Activated CD4-positive, alpha-beta T cell treated with anti-CD3 and anti-CD28 coated beads for 48 hours (primary cell): ENCODE data around the gene MBOAT1.

ENCODE experiments used
- DNase-seq: peaks from one replicate; pipeline ENCODE4 v3.0.0-alpha.2; 2020

Gene MBOAT1

DNA sequence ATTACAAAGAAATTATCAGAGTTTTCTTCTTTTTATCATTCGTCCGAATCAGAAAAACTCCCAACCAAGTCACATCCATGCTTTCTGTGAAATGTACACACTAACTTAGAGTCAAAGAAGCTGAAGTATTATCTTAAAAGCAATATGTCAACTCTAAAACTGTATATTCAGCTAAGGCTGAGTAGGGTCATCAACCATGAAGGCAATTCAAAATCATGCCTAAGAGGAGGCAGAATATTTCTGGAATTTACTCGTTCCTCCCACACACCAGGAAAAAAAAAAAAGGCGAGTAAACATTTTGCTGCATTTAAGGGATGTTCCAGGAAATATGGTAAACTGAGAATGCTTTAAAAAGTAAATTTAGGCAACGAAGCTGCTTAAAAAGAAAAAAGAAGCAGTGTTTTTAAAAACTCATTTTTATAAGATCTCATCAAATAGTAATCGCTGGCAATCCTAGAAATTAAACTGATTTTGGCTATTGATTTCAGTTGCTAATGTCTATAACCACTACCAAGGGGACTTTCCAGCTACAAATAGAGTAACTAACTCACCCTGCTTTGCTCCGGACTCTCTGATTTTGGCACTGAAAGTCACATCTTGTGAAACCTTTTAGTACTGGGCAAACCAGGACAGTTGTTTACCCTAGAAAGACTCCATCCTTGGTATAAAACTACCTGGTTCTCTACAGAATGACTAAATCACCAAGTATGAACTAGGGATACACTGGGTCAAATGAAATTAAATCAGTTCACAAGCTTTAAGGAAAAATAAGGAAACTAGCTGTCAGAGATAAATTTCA lies 82.8 kb downstream of the MBOAT1 start:
- no peak for DNase-seq

DNA sequence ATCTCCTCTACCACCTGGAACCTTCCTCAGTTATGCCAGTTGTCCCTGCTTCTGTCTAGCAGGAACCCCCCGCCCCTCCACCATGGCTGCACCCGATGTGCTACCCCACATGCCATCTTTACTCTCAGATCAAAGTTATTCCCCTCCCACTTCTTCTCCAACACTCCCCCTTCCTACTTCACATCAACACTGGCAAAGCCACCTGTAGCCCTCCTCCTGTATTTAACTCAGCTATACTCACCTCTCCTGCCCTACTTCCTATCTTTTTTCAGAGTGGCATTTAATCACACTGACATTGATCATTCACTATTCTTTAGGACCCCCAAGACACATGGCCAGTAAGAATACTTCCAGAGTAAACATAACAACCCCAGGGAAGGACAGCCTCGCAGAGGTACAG lies 84.3 kb downstream of the MBOAT1 start:
- DNase-seq: no peak

DNA sequence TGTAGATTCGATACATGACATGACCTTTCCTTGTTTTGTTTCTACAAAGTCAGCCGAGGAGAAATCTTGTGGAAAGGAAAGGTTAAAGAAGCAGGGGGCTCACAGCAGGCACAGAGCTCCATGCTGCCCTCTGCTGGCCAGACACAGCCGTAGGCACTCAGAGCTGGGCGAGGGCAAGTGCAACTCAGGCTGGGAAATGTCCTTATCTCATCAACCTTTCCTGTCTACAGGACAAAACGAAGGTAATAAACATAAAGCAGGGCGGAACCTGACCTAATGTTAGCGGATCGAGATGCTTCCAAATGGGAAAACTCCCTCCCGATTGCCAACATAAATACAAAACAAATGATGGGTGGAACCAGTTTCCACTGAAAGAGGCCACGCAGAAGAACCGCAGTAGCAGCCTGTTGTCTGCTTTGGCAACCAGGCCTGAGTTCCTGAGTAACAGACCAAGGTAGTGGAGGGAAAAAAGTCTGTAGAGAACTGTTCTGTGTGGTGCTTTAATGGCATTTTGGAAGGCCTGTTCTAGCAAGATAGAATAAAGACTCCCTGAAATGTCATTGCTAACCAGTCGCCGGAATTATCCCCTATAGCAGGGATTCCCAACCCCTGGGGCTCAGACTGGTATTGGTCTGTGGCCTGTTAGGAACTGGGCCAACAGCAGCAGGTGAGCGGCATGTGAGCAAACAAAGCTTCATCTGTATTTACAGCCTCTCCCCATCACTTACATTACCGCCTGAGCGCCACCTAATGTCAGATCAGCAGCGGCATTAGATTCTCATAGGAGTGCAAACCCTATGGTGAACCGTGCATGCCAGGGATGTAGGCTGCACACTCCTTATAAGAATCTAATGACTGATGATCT lies 85.2 kb downstream of the MBOAT1 start:
- peak; percentile 75 for DNase-seq

DNA sequence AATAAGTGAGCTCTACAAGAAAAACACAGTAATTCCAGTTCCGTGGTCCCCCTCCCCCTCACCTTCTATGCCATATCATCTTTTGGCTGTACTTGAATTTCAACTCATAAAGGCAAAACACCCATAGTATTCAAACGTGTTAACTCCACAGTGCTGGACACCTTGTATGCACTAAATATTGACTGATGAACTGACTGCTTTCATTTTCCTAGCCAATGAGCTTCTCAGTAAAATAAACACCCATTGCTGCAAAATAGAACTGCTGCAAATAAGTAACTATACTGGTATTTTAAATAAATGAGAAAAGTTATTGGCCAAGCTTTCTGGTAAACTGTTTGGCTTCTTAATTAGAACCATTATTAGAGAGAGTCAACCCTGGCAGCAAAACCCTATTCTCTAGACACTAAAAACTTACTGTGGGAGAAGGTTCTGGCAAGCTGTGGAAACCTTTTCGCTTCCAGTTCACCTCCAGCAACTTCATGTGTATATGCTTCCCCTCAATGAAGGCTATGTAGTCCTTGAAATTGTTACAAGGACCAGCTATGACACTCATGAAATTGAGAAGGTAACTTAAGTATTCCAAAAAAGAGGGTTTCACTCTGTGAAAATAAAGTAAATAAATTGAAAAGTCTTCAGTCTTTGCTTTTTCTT lies 86.0 kb downstream of the MBOAT1 start:
- no peak for DNase-seq

DNA sequence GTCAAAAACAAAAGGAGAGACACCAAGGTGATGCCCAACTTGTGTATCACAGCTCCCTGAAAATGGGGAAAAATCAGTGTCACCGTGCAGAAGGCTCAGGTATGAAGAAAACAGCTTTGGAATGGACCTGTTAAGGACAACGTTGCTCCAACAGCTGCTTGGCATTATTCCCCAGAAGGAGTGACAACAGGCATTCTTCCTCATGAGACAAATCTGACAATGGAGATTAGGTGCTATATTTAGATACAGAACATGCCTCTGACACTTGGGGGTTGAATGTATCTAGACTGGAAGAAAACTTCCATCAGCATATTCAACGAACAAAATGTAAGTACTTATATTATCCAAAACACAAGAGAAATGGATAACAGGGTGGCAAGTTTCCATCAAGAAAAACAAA lies 87.7 kb downstream of the MBOAT1 start:
- no peak for DNase-seq

DNA sequence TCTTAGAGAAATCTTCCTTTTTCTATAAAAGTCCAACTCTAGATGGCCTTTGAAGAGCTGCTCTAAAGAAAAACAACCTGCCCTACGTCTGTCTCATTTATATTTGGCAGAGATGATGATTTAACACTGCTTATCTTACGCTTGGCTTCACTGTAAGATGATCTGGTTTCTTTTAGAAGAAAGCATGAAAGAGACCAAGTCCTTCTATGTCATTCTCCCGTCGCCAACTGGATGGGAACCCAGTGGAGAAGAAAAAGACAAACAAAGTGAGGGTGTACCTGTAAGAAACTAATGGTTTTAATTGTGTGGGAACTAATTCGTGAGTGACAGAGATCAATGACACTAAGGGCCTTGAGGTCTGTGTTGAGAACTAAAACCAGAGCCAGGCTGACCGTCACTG lies 92.8 kb downstream of the MBOAT1 start:
- DNase-seq: no peak

DNA sequence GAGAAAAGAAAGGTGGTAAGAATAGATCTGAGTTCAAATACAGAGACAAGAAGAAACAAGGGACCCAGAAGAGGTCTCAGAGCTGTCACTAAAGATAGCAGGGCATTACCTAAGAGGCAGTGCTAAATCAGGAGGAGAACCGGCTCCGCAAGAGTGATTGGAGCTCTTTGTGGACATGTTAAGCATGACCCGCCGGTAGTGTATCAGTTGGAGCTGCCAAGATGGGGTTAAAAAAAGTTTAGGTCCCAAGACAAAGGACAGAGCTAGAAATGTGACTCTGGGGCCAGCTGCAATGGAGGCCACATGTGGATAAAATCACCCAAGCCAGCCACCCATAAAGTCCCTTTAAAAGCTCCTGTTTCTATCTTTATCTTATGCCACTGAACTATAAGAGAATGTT lies 93.4 kb downstream of the MBOAT1 start:
- no peak for DNase-seq

DNA sequence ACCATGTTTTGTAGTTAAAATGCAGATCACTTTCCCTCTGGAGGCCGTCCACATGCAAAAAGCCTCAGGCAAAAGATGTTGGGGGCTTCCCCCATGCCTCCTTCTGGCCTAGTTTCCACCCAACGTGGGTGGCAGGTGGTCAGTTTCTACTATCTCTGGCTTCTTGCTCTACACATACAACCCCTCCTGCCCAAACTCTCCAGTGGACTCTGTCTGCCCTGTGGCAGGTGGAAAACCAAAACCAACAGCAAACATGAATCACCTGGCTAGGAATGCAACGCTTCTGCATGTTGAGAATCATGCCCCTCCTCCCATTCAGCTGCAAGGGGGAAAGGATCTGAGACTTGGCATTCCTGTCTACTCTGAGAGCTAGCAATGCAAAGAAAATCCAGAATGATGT lies 94.8 kb downstream of the MBOAT1 start:
- DNase-seq: no peak

DNA sequence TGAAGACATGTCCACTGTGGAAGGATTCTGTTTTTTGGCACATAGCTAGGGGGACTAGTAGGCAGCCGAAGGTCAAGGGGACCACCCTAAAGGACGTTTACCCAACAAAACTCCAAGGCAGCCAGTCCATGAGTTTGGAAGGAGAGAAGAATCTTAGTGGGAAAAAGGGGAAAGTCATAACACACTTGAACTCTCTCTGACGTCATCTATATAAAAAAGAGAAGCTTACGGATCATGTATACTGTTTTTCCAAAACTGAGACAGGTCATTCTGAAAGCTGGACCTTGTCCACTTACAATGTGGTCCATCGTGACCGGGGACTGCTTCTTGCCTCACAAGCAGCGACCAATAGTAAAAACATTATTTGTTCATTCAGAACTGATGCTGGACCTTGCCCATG lies 95.5 kb downstream of the MBOAT1 start:
- DNase-seq: no peak

DNA sequence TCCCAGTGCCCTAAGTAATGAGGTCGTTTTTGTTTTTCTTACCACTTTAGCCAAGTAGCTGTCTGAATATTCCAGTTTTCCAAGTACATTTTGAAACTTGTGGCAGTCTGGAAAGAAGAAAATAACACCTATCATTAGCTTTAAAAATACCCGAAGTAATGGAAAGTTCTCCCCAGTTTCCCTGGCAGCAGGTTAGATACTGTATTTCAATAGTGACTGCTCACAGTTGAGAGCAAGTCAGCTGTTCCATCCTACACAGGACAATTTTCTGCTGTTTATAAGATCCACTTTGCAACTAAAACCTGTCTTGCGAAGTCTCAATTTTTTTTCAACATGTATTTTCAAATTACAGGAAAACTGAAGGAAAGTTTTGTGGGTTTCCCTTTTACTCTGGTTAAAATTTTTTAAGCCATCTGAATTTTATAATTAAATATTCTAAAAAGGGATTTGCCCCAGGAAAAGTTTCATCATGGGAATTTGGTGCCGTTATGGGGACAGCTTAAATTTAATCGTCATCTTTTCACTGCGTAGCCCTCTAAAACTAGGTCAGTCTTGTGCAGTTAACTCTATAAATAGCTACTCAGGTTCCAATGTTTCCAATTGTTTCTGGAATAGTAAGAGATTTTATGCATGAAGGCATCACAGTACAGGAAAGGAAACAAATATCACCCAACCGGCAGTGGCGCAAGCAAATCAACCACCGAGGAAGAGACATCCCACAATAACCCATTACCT lies 96.9 kb downstream of the MBOAT1 start:
- no peak for DNase-seq

DNA sequence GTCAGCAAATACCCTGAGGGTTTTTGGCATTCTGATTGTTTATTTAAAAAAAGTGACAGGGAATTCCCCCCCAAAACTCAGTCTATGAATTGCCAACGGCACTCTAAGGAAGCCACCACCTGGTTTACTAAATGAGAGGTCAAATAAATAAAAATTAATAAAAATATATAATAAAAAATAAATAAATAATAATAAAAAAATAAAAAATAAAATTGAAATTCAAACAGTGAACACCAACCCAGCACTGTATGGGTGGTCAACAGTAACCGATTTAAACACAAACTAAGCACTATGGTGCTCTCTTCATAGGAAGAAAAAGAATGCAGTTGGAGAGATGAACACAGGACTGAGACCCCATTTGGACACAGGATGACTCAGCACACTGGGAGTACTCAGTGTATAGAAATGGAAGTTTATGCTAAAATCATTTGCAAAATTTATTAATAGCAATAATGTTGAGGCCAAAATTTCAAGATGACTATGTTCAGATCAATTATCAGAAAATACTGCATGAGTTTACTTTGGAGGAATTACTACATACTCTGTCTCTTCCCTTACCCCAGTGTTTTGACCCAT lies 98.5 kb downstream of the MBOAT1 start:
- no peak for DNase-seq

DNA sequence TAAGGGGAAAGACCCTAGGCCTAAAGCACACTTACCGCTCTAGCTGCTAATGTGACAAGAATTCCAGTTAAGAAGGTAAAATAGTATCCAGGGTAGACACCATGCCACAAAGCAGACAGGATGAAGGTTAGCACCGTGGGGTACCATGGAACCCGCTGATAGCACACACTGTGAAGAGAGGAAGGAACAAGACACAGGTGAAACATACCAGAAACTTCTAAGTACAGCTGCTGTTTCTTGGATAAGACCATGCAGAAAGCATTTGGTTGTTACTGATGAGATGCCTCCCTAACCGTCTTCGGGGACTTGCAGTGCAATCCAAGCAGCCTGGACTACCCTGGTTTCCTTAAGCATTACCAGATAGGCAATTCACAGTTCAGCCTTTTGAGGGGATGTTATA lies 99.4 kb downstream of the MBOAT1 start:
- DNase-seq: no peak

DNA sequence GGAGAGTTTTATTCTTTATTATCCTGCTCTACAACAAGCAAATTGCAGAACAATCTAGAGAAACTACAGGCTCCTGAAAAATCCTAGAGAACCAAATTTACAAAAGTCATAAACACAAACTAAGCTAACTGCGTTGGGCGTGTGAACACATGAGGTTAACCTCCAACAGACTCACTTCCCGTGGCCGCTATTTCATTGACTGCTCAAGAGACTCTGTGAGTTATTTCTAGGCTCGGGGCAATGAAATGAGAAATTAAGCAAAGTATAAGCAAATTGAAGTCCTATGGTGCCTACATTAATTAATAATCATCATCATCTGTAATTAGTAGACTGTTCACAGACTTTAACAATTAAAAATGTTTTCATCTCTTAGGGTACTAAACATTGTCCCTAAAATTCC lies 100.0 kb downstream of the MBOAT1 start:
- DNase-seq: no peak

DNA sequence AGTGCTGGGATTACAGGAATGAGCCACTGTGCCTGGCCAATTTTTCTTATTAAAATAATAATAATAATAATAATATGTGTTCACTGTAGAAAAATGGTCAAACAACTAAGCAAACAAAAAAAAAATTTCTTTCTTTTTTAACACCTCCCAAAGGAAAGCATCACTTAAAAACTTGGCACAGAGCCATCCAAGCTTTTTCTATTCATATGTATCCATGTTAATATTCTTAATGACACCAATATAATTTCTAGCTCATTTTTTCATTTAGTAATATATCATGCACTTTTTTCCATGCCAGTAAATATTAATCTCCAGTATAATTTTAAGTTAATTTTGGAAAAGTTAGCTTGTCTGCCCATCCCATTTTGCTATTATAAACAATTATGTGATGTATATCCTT lies 101.8 kb downstream of the MBOAT1 start:
- DNase-seq: no peak

DNA sequence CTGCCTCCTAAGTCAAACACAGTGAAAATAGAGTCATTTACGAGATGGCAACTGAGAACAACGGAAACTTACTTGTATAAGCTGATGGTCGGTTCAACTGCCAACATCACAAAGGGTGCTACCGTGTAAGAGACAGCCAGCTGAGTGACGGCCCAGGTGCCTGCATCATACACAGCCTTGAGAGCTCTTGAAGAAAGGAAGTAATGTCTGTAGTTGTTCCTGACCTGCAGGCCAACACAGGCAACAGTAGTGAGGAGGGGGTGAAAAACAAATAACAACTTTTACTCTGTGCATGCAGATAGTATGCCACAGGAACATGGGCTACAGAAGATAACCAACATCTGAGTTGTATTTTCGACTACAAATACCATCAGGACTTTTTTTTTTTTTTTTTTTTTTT lies 102.7 kb downstream of the MBOAT1 start:
- no peak for DNase-seq

DNA sequence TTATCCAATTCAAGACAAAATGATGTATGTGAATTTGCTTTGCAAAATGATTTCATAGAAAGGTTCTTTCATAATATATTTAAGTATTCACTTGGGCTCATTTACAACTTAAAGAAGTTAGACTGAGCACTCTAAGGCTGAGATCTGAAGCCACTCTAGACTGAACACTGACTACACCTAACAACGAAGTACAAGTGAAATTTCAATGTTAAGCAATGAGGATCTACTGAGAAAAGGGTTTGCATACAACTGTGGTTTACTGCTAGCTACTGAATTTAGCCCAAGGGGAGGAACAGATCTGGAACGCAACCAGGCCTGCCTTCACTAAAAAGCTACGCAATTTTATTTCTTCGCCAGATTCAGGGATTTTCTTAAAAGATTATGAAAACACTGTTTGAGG lies 106.4 kb downstream of the MBOAT1 start:
- no peak for DNase-seq

DNA sequence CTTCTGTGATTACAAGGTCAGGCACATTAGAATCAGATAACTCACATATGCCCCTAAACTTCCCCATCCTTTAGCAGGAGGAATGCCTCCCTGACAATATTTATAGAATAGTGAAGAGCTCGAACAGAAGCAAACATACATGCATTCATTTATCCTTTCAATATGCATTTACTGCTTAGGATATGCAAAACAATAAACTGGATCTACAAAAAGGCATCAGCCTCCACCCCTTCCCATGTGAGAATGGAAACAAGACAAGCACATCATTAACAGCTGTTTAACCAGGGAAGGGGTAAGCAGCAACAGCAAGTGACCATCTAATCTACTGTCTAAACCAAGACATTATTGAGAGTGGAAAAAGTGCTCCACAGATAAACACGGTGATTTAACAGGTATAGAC lies 107.6 kb downstream of the MBOAT1 start:
- DNase-seq: no peak

DNA sequence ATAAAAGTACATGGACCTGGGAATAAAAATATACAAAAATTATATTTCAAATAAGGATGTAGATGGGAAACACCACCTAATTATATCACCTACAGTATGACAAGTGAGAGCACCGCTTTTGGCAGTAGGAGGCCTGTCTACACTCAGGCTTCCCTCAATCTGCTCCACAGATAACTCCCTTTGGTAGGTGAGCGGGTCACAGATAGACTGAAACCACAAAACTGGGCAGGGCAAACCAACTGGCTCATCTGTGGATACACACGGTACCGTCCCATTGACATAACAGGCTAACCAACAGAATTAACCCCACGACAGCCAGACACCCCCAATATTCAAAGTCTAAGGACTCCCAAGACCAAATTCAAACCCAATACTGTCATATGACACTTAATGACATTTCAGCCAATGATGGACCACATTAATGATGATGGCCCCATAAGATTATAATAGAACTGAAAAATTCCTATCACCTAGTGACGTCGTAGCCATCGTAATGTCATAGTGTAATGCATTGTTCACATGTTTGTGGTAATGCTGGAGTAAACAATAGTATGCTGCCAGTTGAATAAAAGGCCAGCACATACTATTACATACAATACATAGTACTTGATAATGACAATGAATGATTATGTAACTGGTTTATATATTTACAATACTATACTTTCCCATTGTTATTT lies 109.7 kb downstream of the MBOAT1 start:
- no peak for DNase-seq

DNA sequence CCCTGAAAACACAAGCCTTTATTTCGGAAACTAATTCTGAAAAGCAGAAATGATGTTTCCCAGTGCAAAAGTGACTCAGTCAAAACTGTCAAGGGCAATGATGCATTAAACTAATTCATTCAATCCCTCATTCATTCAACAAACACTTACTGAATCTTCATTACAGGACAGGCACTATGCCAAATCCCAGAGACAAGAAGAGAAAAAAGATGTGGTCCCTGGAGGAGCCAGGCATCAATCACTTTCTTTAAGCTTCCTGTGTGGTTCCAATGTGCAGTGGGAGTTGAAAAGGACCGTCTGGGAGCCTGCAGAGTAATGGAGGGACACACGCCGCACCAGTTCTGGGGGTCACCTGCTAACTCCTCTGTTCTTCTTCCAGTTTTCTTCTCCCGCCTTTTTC lies 113.1 kb downstream of the MBOAT1 start:
- DNase-seq: no peak

DNA sequence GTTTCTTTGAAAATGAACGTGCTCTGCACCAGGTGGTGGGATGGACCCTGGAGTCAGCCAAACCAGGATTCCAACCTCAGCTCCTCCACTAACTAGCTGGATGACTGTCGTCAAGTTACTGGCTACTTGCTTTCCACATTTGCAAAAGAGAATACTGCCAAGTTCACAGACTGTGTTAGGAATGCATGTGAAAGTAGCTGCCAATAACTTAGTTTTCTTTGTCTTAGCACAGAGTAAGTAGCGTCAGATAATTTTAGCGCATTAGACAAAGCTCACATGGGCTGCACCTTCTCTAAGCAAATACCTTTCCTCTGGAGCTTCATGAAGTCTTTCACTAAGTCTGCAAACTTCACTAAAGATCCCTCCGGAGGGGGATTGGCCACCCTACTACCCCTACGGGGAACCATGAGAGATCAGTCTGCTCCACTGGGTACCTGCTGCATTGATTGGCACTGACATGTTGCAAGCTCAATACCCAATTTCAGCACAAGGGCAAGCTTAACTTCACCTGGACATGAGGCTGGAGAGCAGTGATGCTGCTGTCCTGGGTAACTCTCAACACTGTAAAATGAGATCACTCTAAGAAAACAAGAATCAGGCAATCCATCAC lies 113.9 kb downstream of the MBOAT1 start:
- no peak for DNase-seq

DNA sequence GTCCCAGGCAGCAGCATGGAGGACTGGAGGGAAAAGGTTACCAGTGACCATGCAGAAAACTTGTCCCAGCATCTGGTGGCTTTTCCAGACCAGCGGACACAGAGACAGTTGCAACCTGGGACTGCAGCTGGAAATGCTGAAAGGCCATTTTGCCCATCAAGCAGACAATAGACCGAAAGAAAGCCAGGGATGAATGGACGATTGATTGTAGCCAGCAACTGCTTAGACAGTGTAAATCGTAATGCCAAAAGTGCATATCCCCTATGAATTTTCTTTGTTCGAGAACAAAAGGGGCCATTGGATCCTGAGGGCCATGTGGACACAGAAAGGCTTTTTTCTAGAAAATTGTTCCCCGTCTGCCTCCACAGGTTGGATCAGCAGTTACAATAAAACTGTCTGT lies 115.7 kb downstream of the MBOAT1 start:
- no peak for DNase-seq

DNA sequence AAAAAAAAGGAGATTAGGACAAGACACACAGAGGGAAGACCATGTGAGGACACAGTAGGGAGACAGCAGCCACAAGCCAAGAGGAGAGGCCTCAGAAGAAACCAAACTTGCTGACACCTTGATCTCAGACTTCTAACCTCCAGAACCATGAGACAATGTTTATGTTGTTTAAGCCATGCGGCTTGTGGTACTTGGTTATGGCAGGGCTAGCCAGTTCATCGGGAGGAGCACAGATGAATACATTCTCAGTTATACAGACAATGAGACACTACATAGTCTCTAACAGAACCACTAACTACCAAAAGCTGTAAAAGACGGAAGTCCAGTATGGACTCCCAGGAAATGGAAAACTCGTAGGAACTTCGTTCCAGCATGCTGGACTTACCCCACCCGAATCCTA lies 116.8 kb downstream of the MBOAT1 start:
- no peak for DNase-seq
